Effector CD8-positive, alpha-beta T cell (primary cell): Measurements from ENCODE around the gene FHAD1.
"Not testable (repeated sequence)": the region's sequence is repeated elsewhere in the genome, so short reads cannot be mapped to it uniquely, and the experiment has no call there.

Experiments used
- DNase-seq: peaks from one replicate; lab custom pipeline; 2025; lab: John Stamatoyannopoulos, UW

The FHAD1 gene

DNA sequence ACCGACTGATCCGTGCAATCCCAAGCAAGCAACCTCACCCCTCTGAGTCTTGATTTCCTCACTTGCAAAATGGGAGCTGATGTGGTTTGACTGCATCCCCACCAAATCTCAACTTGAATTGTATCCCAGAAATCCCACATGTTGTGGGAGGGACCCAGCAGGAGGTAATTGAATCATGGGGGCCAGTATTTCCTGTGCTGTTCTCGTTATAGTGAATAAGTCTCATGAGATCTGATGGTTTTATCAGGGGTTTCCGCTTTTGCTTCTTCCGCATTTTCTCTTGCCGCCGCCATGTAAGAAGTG lies 58.4 kb downstream of the FHAD1 start:
- DNase-seq = no peak

DNA sequence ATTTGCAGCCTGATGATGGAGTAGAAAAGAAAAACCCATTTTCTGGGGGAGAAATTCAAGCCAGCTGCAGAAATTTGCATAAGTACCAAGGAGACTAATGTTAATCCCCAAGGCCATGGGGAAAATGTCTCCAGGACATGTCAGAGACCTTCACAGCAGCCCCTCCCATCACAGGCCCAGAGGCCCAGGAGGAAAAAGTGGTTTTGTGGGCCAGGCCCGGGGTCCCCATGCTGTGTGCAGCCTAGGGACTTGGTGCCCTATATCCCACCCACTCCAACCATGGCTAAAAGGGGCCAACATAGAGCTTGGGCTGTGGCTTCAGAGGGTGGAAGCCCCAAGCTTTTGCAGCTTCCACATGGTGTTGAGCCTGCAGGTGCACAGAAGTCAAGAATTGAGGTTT lies 59.3 kb downstream of the FHAD1 start:
- not testable (repeated sequence) for DNase-seq

DNA sequence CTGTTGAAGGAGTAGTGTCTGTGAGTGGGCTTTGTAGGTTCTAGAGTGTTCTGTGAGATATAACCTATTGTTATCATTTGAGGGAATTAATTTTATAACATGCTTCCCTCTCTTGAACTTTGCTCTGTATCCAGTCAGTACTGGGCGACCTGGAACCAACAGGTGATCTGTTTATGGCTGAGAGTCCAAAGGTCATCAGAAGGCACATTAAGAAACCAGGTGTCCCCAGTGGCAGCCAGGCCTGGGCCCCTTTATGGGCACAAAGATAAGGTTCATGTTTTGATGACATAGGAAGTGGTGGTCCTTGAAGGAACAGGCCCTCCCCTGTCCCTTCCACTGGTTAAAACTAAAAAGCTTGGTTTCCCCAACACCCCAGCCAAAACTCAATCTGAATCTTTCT lies 61.1 kb downstream of the FHAD1 start:
- no peak for DNase-seq

DNA sequence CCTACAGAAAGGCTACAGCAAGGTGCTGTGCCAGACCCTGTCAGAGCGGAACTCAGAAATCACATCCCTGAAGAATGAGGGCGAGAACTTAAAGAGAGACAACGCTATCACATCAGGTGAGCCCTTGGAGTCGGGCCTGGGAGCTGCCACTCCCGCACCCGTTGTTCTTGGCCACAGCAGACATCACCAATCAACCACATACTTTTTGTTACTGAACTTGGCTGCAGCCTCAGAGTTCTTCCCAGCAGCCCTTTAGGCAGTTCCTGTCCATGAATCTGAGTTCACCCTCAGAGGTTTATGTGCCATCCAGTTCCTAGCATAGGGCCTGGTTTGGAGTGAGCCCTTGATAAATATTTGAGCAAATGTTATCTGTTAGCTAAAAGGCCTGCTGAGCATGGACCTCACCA lies 61.6 kb downstream of the FHAD1 start:
- DNase-seq = no peak

DNA sequence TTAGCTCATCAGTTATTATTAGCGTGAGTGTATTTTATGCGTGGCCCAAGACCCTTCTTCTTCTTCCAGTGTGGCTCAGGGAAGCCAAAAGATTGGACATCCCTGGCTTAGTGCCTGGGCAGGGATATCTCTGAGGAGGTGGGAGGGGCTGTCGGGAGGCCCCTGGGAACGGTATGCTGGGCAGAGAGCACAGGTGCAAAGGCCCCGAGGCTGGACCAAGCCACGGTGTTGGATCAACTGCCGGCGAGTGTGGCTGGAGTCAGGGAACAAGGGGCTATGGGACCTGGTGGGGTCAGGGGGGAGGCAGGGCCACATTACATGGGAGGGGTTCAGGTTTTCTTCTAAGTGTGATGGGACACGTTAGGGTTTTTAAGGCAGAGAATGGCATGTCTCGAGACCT lies 62.7 kb downstream of the FHAD1 start:
- no peak for DNase-seq

DNA sequence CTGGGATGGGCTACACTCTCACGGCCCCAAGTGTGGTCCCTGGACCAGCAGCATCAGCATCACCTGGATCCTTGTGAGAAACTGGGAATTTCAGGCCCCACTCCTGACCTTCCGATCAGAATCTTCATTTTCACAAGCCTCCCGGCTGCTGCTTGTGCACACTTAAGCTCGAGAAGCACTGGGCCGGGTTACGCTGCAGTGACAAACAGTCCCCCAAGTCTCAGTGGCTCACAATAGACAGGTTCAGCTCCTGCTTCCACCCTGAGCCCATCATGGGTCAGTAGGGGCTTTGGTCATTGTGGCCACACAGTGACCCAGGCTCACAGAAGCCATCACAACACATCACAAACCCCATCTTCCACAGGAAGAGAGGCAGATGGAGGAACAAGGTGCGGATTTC lies 63.5 kb downstream of the FHAD1 start:
- no peak for DNase-seq

DNA sequence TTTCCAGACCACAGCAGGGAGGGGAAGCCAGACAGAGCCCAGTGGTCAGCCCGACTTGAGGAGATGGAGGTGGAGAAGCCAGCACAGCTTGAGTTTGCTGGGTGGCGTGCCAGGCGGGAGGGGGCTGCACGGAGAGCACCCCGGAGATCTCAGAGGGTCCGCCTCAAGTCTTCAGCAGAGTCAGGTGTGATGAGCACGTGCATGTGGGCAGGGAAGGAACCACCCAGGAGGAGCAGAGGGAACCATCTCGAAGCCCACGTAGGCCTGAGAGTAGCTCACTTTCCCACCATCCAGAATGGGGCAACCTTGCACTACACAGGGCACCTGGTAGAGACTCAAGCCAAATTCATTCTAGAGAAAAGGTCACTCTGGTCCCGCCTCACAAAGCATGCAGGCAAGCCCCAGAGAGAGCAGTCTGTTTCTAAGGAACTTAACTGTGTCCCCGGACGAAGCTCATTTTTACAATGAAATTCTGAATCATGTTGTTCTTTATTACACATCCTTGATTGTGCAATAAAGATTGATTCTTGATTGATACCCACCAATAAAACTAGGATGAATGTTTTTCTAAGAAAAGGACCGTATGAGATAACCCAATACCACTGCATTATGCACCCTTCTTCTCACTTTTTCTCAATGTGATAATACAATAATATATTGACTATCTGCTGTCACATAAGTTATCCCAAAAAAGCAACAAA lies 64.2 kb downstream of the FHAD1 start:
- no peak for DNase-seq

DNA sequence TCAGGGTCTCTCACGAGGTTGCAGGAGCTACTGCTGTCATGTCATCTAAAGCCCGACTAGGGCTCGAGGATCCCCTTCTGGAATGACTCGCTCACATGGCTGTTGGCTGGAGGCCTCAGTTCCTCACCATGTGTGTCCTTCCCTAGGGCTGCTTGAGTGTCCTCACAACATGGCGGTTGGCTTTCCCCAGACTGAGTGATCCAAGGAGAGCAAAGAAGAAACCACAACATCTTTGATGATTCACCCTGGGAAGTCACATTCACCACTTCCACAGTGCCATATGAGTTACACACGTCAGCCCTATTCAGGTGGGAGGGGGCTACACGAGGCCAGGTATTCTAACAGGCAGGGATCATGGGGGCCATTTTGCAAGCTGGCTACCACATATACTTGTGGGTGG lies 64.9 kb downstream of the FHAD1 start:
- DNase-seq = no peak

DNA sequence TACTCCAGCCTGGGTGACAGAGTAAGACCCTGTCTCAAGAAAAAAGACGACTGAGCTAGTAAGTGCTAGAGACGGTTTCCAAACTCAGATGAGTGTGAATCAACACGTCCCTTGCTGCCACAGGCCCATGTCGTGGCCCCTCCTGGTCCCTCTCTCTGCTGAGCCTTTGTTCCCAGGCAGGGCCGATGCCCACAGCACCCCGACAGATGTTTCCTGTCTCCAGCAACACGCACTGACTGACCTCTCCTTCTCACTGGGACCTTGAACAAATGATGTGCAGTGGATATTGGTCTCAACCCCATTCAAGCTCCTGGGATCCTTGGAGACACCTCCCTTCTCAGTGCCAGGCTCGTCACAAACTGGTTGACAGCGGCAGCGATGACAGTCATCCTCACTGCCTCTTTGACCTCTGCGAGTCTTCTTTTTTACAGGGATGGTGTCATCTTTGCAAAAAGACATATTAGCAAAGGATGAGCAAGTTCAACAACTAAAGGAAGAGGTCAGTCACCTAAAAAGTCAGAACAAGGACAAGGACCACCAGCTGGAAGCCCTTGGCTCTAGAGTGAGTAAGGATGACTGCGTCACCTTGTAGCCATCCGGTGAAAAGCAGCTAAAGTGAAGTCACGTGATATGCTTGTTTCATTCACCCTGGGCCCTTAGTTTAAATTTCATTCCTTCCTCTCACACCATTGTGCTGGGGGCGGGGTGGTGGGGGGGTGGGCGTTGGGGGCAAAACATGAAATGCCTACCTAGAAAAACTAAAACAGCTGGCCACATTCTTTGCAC lies 65.8 kb downstream of the FHAD1 start:
- DNase-seq = no peak

DNA sequence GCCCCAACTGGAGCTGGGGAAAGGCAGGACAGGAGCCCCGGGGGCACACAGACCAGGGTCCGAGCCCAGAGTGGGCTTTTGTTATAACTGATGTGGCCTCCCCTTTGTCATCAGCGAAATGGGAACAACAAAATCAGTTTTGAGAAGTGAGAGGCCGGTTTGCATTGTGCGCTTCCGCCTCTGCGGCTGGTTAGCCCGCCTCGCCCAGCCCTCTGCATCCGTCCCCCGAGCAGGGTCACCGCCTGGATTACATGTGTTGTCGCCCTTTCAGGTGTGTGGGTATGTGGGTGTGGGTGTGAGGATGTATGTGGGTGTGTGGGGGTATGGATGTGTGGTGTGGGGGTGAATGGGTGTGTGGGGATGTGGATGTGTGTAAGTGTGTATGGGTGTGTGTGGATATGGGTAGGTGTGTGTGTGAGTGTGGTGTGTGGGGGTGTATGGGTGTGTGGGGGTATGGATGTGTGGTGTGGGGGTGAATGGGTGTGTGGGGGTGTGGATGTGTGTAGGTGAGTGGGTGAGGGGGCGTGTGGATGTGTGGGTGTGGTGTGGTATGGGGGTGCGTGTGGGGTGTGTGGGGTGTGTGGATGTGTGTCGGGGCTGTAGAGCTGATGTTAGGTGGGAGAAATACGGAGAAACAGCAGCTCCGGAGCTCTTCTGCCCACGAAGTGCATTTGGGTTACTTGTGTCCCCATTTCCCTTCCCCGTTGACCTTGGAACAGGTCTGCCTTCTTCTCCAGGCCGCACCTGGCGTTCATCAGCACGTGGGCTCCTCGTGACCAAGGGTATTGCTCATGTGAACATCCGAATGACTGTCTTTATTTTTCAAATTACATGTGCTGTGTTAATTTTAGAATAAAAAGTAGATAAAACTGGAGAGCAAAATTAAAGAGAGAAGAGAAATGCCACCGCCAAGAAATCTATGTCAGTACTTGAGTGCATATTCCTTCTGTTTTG lies 67.6 kb downstream of the FHAD1 start:
- no peak for DNase-seq

DNA sequence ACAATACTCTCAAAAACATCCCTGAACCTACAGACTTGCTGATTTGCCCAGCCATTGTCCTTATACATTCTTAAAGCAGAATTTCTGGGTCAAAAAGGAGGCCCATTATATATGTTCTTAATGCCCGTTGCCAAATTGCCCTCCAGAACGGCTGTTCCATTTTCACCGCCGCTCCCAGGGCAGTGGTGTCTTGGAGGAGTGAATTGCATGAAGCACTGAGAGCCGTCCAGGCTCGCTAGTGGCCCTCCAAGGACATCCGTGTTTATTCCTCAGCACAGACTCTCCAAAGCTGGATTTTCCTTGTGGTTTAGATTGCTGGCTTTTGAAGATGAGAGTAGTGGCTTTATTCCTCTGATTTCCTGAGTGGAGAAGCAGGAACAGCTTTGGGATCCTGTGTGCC lies 68.8 kb downstream of the FHAD1 start:
- no peak for DNase-seq

DNA sequence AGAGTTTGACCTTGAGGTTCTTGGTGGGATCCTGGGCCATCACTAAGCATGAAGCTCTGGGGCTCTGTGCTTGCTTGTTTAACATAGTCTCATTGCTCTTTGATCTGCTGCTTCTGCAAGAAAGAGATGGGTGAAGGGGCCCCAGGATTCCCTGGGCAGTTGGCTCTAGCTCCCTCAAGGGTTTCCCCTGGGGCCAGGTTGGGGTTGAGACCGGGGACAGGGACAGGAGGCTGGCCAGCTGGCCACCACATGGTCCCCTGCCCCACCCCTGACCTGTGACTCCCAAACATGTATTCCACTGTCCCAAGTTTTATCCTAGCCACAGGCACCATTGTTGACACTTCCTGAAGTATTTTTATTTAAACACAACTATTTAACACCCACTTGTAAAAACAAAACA lies 69.5 kb downstream of the FHAD1 start:
- no peak for DNase-seq

DNA sequence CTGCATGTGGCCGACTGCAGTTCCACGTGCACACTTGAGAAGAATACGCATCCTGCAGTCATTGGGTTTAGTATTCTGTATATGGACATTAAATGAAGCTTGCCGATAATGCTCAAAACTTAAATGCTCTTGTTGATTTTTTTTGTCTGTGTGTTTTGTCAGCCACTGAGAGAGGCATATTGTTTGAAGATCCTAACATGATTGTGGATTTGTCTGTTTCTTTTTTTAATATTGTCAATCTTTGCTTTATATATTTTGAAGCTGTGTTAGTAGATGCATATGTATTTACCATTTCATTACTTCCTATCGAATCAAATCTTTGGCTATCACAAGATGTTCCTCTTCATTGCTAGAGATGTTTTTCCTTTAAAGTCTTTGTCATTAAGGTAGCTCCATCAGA lies 73.2 kb downstream of the FHAD1 start:
- no peak for DNase-seq

DNA sequence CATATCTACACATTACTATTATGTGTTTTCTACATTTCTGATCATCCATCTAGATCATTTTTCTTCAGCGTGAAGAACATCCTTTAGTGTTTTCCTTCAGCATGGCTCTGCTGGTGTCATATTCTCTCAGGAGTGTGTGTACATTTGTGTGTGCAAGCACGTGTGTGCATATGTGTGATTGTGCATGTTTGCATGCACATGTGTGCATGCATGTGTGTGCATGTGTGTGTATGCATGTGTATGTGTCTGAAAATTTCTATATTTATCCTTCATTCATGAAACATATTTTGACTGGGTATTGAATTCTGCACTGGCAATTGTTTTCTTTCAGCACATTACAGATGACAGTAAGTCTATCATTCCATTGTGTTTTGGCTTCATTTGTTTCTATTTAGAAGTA lies 74.6 kb downstream of the FHAD1 start:
- DNase-seq = no peak

DNA sequence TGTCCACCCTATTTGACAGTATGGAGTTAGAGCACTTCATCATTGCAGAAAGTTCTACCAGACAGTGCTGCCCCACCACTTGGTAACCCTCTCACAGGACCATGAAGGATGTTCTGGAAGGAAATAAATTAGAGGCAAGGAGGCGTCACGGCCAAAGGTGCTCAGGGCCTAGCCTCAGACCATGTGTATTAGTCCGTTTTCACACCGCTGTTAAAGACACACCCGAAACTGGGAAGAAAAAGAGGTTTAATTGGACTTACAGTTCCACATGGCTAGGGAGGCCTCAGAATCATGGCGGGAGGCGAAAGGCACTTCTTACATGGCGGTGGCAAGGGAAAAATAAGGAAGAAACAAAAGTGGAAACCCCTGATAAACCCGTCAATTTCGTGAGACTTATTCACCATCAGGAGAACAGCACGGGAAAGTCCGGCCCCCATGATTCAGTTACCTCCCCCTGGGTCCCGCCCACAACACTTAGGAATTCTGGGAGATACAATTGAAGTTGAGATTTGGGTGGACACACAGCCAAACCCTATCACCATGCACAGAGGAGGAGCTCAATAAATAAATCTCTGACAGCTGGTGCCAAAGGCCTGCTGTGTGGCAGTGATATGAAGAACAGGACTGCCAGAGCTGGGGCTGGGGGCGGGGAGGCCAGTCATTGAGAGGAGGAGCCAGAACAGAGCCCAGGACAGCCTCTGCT lies 75.8 kb downstream of the FHAD1 start:
- DNase-seq = no peak

DNA sequence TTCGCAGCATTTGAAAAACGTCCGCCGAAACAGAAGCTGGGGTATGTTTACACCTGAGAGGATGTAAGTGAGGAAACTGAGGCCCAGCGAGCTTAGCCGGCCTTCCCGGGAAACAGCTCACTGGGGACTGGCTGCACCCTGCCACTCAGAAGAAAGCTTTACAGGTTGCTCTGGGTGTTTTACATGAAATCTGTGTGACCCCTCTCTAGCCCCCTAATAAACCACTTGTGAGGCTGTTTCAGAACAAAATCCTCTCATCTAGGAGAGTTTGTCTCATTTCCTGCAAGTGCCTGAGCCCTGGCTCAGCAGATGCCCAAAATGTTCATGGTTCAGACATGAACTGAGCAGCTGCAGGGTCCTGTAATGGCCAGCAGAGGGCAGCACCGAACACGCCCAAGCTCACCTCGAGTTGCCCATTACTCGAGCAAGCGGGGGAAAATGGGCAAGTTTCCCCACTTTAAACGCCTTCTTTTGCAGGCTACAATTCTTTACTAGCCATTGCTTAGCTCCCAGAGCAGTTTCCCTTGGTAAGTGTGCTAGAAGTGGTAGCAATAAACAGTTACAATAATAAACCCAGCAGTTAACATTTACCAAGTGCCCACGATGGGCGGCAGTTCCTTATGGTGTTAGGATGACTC lies 76.4 kb downstream of the FHAD1 start:
- peak; percentile 46 for DNase-seq

DNA sequence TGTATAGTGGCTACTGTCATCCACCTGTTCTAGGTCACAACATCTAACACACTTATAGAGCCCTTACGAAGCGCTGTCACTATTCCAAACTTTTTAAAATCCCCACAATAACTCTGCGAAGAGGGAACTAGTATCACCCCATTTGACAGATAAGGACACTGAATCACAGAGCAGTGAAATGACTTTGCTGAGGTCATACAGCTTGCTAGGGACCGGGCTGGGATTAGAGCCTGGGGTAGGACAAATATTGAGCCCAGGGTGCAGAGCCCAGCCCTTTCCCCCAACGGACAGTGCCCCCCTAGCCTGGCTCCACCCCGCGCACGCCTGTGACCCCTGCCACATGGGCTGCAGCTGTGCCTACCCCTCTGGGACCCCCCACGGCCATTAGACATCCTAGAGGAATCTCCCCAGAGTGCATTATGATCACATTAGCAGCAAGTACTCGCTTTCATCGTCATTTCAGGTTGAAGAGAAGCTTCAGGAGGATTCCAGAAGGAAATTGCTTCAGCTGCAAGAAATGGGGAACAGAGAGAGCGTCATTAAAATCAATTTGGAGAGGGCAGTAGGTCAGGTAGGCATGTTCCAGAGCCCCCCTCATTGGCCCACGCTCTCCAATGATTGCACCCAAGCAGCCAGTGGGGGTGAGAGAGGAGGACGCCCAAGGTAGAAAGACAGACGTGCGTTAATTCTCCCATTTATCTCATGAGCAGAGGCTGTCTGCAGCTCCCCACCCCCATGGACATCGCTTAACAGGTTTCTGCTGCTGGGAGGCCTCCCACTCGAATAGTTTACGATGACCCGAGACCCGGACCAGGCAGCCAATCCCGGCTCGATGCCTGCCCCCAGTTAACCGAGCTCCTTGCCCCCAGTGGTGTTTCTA lies 77.2 kb downstream of the FHAD1 start:
- DNase-seq = no peak

DNA sequence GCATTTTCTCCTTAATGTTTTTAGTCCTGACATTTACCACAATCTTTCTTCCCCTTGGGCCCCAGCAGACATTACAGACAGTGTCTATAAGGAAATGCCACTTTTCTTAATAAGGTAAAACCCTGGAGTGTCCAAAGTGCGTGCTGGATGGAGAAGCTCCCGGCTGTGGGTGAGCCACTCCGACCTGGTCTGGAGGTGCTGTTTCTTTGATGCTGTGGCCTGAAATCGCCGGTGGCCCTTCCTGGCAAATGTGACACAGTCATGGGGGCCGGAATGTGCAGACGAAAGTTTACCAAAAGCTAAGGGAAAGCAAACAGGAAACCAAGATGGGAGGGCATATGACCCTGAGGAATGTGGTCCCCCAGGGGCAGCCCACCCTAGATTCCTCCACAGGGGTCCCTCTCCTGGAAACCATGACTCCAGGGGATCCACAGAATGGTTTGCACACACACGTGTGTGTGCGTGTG lies 77.9 kb downstream of the FHAD1 start:
- no peak for DNase-seq

DNA sequence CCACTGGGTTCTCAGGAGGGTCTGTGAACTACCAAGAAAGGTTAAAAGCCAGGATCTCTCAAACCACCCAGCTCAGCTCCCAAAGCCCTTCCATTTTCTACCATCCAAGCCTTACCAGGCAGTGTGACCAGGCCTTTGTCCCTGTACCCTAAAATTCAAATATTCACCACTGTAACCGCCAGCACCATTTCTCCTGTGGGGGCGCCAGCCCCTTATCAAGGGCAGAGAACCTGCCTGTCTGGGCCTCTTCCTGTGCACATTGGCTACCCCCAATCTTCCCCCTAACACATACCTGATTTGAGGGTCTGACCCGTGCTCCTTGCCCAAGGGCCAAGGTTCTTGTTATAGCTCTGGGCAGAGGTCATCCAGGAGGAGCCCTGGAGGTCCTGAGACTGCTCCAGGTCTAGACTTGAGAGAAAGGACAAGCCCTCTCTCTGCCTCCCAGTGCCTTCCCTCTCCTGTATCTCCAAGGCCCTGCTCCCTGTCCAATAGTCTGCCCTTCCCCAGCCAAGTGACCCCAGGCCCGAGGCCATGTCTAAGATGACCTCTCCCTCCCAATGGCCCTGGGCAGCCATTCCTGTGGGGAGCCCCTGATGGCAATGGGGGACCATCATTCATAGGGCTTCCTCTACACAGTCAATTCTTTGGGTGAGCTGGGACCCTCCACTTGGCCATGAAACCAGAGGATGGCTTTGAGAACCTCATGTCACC lies 78.5 kb downstream of the FHAD1 start:
- DNase-seq = no peak
